B cell (primary cell): ENCODE results near the gene PLCB1. TPM values are rescaled to one million over a fixed set of nuclear protein-coding genes. Genes with fewer than 3 reads are reported as not detected.

Experiments used
- ATAC-seq: fragments of 200-7000 bp; cut with Tn5 transposase; one replicate; pipeline ENCODE4 v1.10.0; 2021; ENCODE audit warnings: low read depth, mild to moderate bottlenecking, moderate number of reproducible peaks, moderate library complexity
- CTCF ChIA-PET: fragments of 350-600 bp; sonication (Branson Sonifier 250); formaldehyde crosslinking; loops from one replicate; lab custom pipeline; 2021; ENCODE audit warnings: antibody characterized with exemption, inconsistent platforms; lab: Charles Lee
- POLR2A ChIA-PET: fragments of 350-600 bp; sonication (Branson Sonifier 250); formaldehyde crosslinking; loops from one replicate; lab custom pipeline; 2021; ENCODE audit warnings: antibody characterized with exemption; lab: Charles Lee
- DNase-seq: peaks from one replicate; pipeline ENCODE4 v3.0.0; 2013
- H2AFZ ChIP-seq: 2 replicates; pipeline ENCODE4 v1.6.1; 2012; ENCODE audit warnings: mild to moderate bottlenecking, low read depth, low read length; ENCODE audit not compliant: insufficient read depth, poor library complexity, severe bottlenecking
- H3K27ac ChIP-seq, 2 donors: 1 replicate in 1 of 2; 2 replicates in 1 of 2; pipeline ENCODE4 v1.5.1; 2012 to 2013; ENCODE audit warnings: low read length in 2 of 2, mild to moderate bottlenecking in 2 of 2, moderate library complexity in 1 of 2
- H3K27me3 ChIP-seq, 4 experiments: fragments of 200-600 bp in 1 of 4; sonication (generic) in 1 of 4; replicated peaks in 1 of 4; 1 replicate in 2 of 4; 2 replicates in 2 of 4; pipeline versions ENCODE4 v1.6.1 to v1.7.0; 2013 to 2016; ENCODE audit warnings: low read length in 3 of 4, mild to moderate bottlenecking in 2 of 4, mixed read lengths in 1 of 4, moderate library complexity in 1 of 4; ENCODE audit not compliant: insufficient read depth in 4 of 4, control insufficient read depth in 3 of 4; ENCODE audit errors: control extremely low read depth in 1 of 4
- H3K36me3 ChIP-seq, 2 experiments: replicated peaks in 1 of 2; 1 replicate in 1 of 2; 2 replicates in 1 of 2; pipeline versions ENCODE4 v1.6.1 to v1.7.1; 2013; ENCODE audit warnings: low read length in 1 of 2; ENCODE audit not compliant: insufficient read depth in 2 of 2, control insufficient read depth in 1 of 2; ENCODE audit errors: control extremely low read depth in 1 of 2, extremely low read depth in 1 of 2
- H3K4me1 ChIP-seq, 2 donors: fragments of 200-600 bp in 1 of 2; sonication (generic) in 1 of 2; 1 replicate in 1 of 2; 2 replicates in 1 of 2; pipeline versions ENCODE4 v1.5.1 to v1.6.1; 2013 to 2017; ENCODE audit warnings: low read length in 2 of 2; ENCODE audit not compliant: control insufficient read depth in 2 of 2, insufficient read depth in 2 of 2
- H3K4me2 ChIP-seq: replicated peaks from 2 replicates; pipeline ENCODE3; 2012; ENCODE audit warnings: mild to moderate bottlenecking, low read depth, low read length; ENCODE audit not compliant: poor library complexity, severe bottlenecking
- H3K4me3 ChIP-seq, 5 experiments: fragments of 200-600 bp in 1 of 5; sonication (generic) in 1 of 5; 1 replicate in 3 of 5; 2 replicates in 2 of 5; pipeline versions ENCODE4 v1.5.1 to v1.7.0; 2011 to 2016; ENCODE audit warnings: low read length in 4 of 5, mild to moderate bottlenecking in 4 of 5, low read depth in 2 of 5, control low read depth in 1 of 5, moderate library complexity in 1 of 5; ENCODE audit not compliant: insufficient read depth in 1 of 5; ENCODE audit errors: control extremely low read depth in 1 of 5, extremely low read depth in 1 of 5
- H3K79me2 ChIP-seq: fragments of 200-600 bp; sonication (generic); one replicate; pipeline ENCODE4 v1.6.0; 2016; ENCODE audit warnings: low read length; ENCODE audit not compliant: control insufficient read depth, insufficient read depth
- H3K9ac ChIP-seq: fragments of 200-600 bp; sonication (generic); 2 replicates; pipeline ENCODE4 v1.6.1; 2017; ENCODE audit warnings: mild to moderate bottlenecking, low read length, moderate library complexity
- H3K9me3 ChIP-seq, 3 donors: one replicate each; pipeline versions ENCODE4 v1.6.1 to v1.7.1; 2013; ENCODE audit warnings: low read length in 2 of 3; ENCODE audit not compliant: control insufficient read depth in 2 of 3, insufficient read depth in 1 of 3; ENCODE audit errors: control extremely low read depth in 1 of 3
- H4K20me1 ChIP-seq: 2 replicates; pipeline ENCODE4 v1.6.0; 2012; ENCODE audit warnings: mild to moderate bottlenecking, low read length; ENCODE audit not compliant: insufficient read depth, control insufficient read depth, poor library complexity, severe bottlenecking
- H3K27ac Mint-ChIP-seq: one replicate; pipeline ENCODE4 v1.8.0; 2021; ENCODE audit warnings: mixed read lengths
- H3K27me3 Mint-ChIP-seq: one replicate; pipeline ENCODE4 v1.8.0; 2021; ENCODE audit warnings: mixed read lengths
- H3K4me1 Mint-ChIP-seq: one replicate; pipeline ENCODE4 v1.8.0; 2021; ENCODE audit warnings: mixed read lengths
- H3K4me3 Mint-ChIP-seq: one replicate; pipeline ENCODE4 v1.8.0; 2021; ENCODE audit warnings: mixed read lengths
- H3K9me3 Mint-ChIP-seq: one replicate; pipeline ENCODE4 v1.8.0; 2022; ENCODE audit warnings: mixed read lengths; ENCODE audit not compliant: insufficient read depth
- EZH2 ChIP-seq: IDR thresholded peaks from 2 replicates; pipeline ENCODE4 v1.6.1; 2012; ENCODE audit warnings: borderline replicate concordance, low read depth, mild to moderate bottlenecking, moderate library complexity, low read length; ENCODE audit not compliant: insufficient read depth, poor library complexity, severe bottlenecking
- WGBS: methylation state at CpG from one replicate; pipeline ENCODE4 v1.1.5; 2013; ENCODE audit warnings: missing lambda C conversion rate; ENCODE audit not compliant: insufficient coverage; 5-methylcytosine and 5-hydroxymethylcytosine counted together
- intact Hi-C: fragments of 100-400 bp; cut with micrococcal nuclease; formaldehyde crosslinking; loops from one replicate; pipeline ENCODE4 v1.10.0; 2022
- polyA plus RNA-seq: library from polyadenylated mRNA; depleted of rRNA; stranded (reverse); fragments of >200 nt; gene quantifications from 2 replicates; pipeline ENCODE4 v1.2.3, GENCODE V29; 2012
- total RNA-seq, 2 donors: library from RNA; stranded (reverse); fragments of 120-200 nt in 1 of 2; gene quantifications; 1 replicate in 1 of 2; 2 replicates in 1 of 2; pipeline versions ENCODE4 v1.2.3 to v1.2.4, GENCODE V29; 2013 to 2022
- TF ChIP-seq, protein P1 (sequence below): fragments of 200-600 bp; IDR thresholded peaks from one replicate; pipeline ENCODE4 v1.8.0; 2022; ENCODE audit warnings: antibody characterized with exemption, mild to moderate bottlenecking

Gene PLCB1
- total and polyA plus RNA-seq, 2 donors (not counting 1 experiment from before 2014, with no cell fraction given) = 0.18 to 0.47 TPM

GRCh38 chr20:8361006-8361652, 229.1 kb downstream of the PLCB1 start:
- no peaks in the 10 kb centered on the region for H3K27me3 ChIP-seq
- H3K9me3 ChIP-seq = no peaks in the 10 kb centered on the region

DNA sequence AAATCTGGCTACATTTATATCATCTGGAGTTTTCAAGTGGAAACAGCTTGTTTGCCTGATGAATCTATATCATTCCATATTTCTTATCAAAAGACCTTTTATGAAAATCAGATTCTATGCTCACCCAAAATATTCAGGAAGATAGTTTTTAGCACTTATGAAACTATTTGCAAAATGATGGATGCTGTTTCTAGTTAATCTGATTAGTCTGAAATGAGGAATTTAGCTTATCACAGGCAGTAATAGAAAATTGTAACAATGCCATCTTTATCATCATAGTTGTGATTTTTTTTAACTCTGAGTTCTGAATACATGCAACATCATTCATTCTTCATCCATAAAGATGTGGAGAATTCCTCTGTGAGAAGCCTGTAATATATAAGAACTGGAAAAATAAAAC, 229.7 kb downstream of the PLCB1 start:
- ATAC-seq (no peak), DNase-seq (no peak)
- Histone ChIP-seq H3K36me3 (no peaks in the 10 kb centered on the region), H3K9ac (no peak overlapping the region), H4K20me1 (no peaks in the 10 kb centered on the region), H3K9me3 (no peaks in the 10 kb centered on the region), H3K79me2 (no peaks in the 10 kb centered on the region), H3K27me3 (no peaks in the 10 kb centered on the region), H3K4me3 (no peak overlapping the region), H3K27ac (no peak overlapping the region), H3K4me1 (no peaks in the 10 kb centered on the region), H2AFZ (no peak overlapping the region), H3K4me2 (no peak overlapping the region)
- TF ChIP-seq, protein P1, sequence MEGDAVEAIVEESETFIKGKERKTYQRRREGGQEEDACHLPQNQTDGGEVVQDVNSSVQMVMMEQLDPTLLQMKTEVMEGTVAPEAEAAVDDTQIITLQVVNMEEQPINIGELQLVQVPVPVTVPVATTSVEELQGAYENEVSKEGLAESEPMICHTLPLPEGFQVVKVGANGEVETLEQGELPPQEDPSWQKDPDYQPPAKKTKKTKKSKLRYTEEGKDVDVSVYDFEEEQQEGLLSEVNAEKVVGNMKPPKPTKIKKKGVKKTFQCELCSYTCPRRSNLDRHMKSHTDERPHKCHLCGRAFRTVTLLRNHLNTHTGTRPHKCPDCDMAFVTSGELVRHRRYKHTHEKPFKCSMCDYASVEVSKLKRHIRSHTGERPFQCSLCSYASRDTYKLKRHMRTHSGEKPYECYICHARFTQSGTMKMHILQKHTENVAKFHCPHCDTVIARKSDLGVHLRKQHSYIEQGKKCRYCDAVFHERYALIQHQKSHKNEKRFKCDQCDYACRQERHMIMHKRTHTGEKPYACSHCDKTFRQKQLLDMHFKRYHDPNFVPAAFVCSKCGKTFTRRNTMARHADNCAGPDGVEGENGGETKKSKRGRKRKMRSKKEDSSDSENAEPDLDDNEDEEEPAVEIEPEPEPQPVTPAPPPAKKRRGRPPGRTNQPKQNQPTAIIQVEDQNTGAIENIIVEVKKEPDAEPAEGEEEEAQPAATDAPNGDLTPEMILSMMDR = no peak
- no peak for TF ChIP-seq EZH2
- peaks cover 1% of the 10 kb centered on the region for H3K4me1 Mint-ChIP-seq
- no peaks in the 10 kb centered on the region for H3K9me3 Mint-ChIP-seq
- no peak overlapping the region for H3K4me3 Mint-ChIP-seq
- no peaks in the 10 kb centered on the region for H3K27me3 Mint-ChIP-seq
- intact Hi-C loops = no loop called here
- POLR2A ChIA-PET = no interaction called here
- no peak overlapping the region for H3K27ac Mint-ChIP-seq
- CTCF ChIA-PET = no interaction called here

More at GRCh38 chr20:8361006-8361652, 229.1 kb downstream of the PLCB1 start:
- peaks cover 1% of the 10 kb centered on the region for H3K4me1 Mint-ChIP-seq
- 77% methylated on average over 4 of the region's 5 CpGs for WGBS
- ATAC-seq = no peak
- H2AFZ ChIP-seq = no peak overlapping the region
- ChIA-PET POLR2A (no interaction called here), CTCF (no interaction called here)
- no peak overlapping the region for H3K27ac ChIP-seq
- no peak for DNase-seq
- H3K4me1 ChIP-seq = no peaks in the 10 kb centered on the region
- no peaks in the 10 kb centered on the region for H3K79me2 ChIP-seq
- H3K9me3 Mint-ChIP-seq = no peaks in the 10 kb centered on the region
- intact Hi-C loops = no loop called here
- no peak overlapping the region for H3K4me2 ChIP-seq
- H3K27ac Mint-ChIP-seq = no peak overlapping the region
- H3K27me3 Mint-ChIP-seq = no peaks in the 10 kb centered on the region
- no peaks in the 10 kb centered on the region for H4K20me1 ChIP-seq
- no peaks in the 10 kb centered on the region for H3K36me3 ChIP-seq
- H3K4me3 ChIP-seq = no peak overlapping the region
- TF ChIP-seq EZH2 = no peak
- TF ChIP-seq, protein P1 = no peak
- no peak overlapping the region for H3K4me3 Mint-ChIP-seq
- H3K9ac ChIP-seq = no peak overlapping the region
